GM12865 (cell line): ENCODE results near the gene ABCC8.

Experiments used
- DNase-seq: peaks from one replicate; pipeline ENCODE4 v3.0.0; 2010; ENCODE audit warnings: low read depth
- H3K4me3 ChIP-seq: 2 replicates; pipeline ENCODE4 v1.5.1; 2011; ENCODE audit warnings: mild to moderate bottlenecking, low read depth, low read length, control low read depth
- TF ChIP-seq, protein P1 (sequence below): IDR thresholded peaks from 2 replicates; pipeline ENCODE4 v1.5.1; 2011; ENCODE audit warnings: low read length, control low read depth, low read depth, inconsistent platforms; ENCODE audit not compliant: insufficient read depth; ENCODE audit errors: missing control alignments

The ABCC8 gene

DNA sequence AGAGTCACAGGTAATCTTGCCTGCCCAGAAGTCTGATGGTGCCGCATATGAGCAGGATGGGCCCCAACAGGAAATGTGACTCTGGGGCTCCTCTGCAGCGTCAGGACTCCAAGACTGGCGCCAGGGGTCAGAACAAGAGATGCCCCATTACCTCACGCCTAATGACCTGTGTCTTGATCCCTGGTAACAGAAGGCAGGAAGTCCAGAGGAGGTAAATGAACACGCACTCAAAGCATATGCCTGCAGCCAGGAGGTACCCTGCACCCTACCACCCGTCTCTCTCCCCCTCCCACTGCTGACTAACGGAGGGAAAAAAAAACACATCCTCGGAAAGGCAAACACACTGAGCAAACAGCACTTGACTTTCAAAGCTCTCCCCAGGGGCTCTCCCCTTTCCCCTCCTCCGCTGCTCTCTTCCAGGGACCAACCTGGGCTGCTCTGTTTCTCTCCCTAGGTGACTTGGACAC is 37.3 kb downstream of the ABCC8 start:
- no peak for DNase-seq
- TF ChIP-seq, protein P1, sequence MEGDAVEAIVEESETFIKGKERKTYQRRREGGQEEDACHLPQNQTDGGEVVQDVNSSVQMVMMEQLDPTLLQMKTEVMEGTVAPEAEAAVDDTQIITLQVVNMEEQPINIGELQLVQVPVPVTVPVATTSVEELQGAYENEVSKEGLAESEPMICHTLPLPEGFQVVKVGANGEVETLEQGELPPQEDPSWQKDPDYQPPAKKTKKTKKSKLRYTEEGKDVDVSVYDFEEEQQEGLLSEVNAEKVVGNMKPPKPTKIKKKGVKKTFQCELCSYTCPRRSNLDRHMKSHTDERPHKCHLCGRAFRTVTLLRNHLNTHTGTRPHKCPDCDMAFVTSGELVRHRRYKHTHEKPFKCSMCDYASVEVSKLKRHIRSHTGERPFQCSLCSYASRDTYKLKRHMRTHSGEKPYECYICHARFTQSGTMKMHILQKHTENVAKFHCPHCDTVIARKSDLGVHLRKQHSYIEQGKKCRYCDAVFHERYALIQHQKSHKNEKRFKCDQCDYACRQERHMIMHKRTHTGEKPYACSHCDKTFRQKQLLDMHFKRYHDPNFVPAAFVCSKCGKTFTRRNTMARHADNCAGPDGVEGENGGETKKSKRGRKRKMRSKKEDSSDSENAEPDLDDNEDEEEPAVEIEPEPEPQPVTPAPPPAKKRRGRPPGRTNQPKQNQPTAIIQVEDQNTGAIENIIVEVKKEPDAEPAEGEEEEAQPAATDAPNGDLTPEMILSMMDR: no peak
- no peak overlapping the region for H3K4me3 ChIP-seq

GRCh38 chr11:17437366-17437765 is 39.3 kb downstream of the ABCC8 start:
- no peak overlapping the region for H3K4me3 ChIP-seq

DNA sequence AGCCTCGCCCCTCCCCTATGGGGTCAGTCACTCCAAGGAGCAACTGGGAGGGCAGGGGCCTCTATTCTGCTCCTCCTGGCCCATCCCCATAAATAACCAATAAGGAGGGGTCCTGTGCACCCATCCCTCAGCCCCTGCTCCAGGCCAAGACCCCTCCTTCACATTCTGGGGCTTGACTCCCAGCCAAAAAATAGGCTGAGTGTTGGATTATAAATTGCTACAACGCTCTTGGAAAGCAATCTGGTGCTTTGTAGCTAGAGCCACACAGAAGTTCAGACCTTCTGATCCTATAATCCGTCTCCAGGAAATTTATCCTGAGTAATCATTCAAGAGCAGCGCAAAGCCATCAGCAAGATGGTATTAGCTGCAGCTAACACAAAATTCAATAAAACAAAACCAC is 42.5 kb downstream of the ABCC8 start:
- H3K4me3 ChIP-seq: no peak overlapping the region
- TF ChIP-seq, protein P1: no peak
- DNase-seq: no peak

More at GRCh38 chr11:17437366-17437765, 39.3 kb downstream of the ABCC8 start:
- no peak for DNase-seq
- TF ChIP-seq, protein P1: no peak

DNA sequence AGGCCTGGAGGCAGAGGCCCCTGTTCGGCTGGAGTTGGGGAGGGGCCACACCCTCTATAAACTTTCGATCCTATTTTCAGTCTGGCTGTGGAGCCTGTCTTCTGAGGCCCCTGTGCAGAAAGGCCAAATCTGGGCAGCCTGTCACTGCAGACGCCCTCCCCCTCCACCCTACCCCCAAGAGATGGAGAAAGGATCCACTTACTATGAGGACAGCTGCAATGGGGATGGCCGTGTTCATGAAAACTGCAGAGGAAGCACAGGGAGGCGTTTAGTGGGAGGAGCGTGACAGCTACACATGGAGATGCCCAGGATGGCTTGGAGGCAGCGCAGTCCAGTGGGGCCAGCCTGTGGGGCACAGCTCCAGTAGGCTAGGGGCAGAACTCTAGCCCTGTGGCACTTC is 44.6 kb downstream of the ABCC8 start:
- DNase-seq: no peak
- no peak overlapping the region for H3K4me3 ChIP-seq
- TF ChIP-seq, protein P1: no peak

GRCh38 chr11:17431139-17431538 is 45.5 kb downstream of the ABCC8 start:
- TF ChIP-seq, protein P1: no peak
- DNase-seq: no peak

DNA sequence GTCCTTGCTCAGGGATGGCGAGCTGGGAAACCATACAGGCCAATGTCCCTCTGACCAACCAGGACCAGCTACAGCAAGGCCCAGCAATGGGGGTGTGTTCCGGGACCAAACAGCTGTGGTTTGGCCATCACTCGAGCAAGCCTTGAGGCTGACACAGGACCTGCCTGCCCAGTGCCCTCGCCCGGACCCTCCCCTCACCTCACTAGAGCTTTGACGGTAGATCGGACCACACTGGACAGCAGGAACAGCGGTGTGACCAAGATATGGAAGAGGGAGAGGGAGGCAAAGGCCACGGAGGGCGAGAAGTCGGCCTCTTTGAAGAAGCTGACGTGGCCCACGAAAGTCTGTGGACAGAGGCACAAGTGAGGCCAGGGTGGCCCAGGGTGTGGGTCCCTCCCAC is 46.0 kb downstream of the ABCC8 start:
- TF ChIP-seq, protein P1: no peak
- no peak overlapping the region for H3K4me3 ChIP-seq
- DNase-seq: no peak

More at GRCh38 chr11:17431139-17431538, 45.5 kb downstream of the ABCC8 start:
- H3K4me3 ChIP-seq: no peak overlapping the region

GRCh38 chr11:17428925-17429324 is 47.7 kb downstream of the ABCC8 start:
- TF ChIP-seq, protein P1: no peak
- no peak for DNase-seq
- H3K4me3 ChIP-seq: no peak overlapping the region
